HCT116 (cell line): ENCODE data around the gene HHATL. TPM values are rescaled to one million over a fixed set of nuclear protein-coding genes. Genes with fewer than 3 reads are reported as not detected.

Experiments used
- ATAC-seq: fragments of 200-7000 bp; cut with Tn5 transposase; 2 replicates; pipeline ENCODE4 v1.9.1; 2020; ENCODE audit warnings: mild to moderate bottlenecking, moderate library complexity
- BruUV-seq: library from RNA; stranded (reverse); fragments of 400-500 nt; replicated peaks from 2 replicates; lab custom pipeline; 2021; lab: Mats Ljungman, UMichigan
- CTCF ChIA-PET: fragments of 300-600 bp; sonication (Branson Sonifier 250); formaldehyde crosslinking; loops from one replicate; lab custom pipeline; 2021; ENCODE audit warnings: antibody characterized with exemption; lab: Charles Lee
- POLR2A ChIA-PET: fragments of 300-600, 350-600 bp; sonication (Branson Sonifier 250); formaldehyde crosslinking; loops from one replicate; lab custom pipeline; 2021; ENCODE audit warnings: antibody characterized with exemption; lab: Charles Lee
- RAD21 ChIA-PET, 2 experiments: fragments of 300-600 bp; sonication (Branson Sonifier 250); formaldehyde crosslinking; loops; one replicate each; lab custom pipeline; 2023; ENCODE audit warnings: low total read pairs in 2 of 2; ENCODE audit not compliant: uncharacterized antibody in 2 of 2, unreplicated experiment in 2 of 2, low non-redundant PET in 1 of 2; lab: Charles Lee
- DNase-seq: peaks from one replicate; pipeline ENCODE4 v3.0.0-alpha.2; 2010; ENCODE audit warnings: low read depth, low spot score
- H2AFZ ChIP-seq: fragments of 200-600 bp; shearing (Covaris generic), sonication (generic); 2 replicates; pipeline ENCODE4 v1.6.1; 2017; ENCODE audit warnings: low read depth, mixed run types, mixed read lengths, antibody characterized with exemption, low read length; ENCODE audit not compliant: poor library complexity, severe bottlenecking
- H3K27ac ChIP-seq: 2 replicates; pipeline ENCODE4 v1.5.1; 2012; ENCODE audit warnings: low read depth, low read length
- H3K27me3 ChIP-seq: fragments of 200-600 bp; sonication (generic); 2 replicates; pipeline ENCODE4 v1.6.1; 2016; ENCODE audit warnings: mixed run types, low read length, mixed read lengths; ENCODE audit not compliant: insufficient read depth
- H3K36me3 ChIP-seq, 2 experiments: fragments of 200-500 bp in 1 of 2; fragments of 200-600 bp in 1 of 2; sonication (Bioruptor generic) in 1 of 2; sonication (generic) in 1 of 2; 2 replicates each; pipeline versions ENCODE4 v1.5.1 to v1.6.1; 2014 to 2016; ENCODE audit warnings: low read length in 2 of 2, inconsistent platforms in 1 of 2, mixed read lengths in 1 of 2, mixed run types in 1 of 2; ENCODE audit not compliant: insufficient read depth in 2 of 2, control insufficient read depth in 1 of 2
- H3K4me1 ChIP-seq, 2 experiments: fragments of 200-600 bp in 1 of 2; sonication (generic) in 1 of 2; 2 replicates each; pipeline versions ENCODE4 v1.5.1 to v1.6.1; 2012 to 2017; ENCODE audit warnings: low read length in 2 of 2, inconsistent platforms in 1 of 2, mild to moderate bottlenecking in 1 of 2, mixed read lengths in 1 of 2, mixed run types in 1 of 2, moderate library complexity in 1 of 2; ENCODE audit not compliant: insufficient read depth in 2 of 2, control insufficient read depth in 1 of 2
- H3K4me2 ChIP-seq: fragments of 200-600 bp; sonication (generic); 2 replicates; pipeline ENCODE4 v1.6.1; 2017; ENCODE audit warnings: mixed run types, low read length, mixed read lengths
- H3K4me3 ChIP-seq, 2 experiments: fragments of 200-600 bp in 1 of 2; sonication (generic) in 1 of 2; replicated peaks in 1 of 2; 2 replicates each; pipeline ENCODE4 v1.5.1; 2011 to 2016; ENCODE audit warnings: low read length in 2 of 2, control low read depth in 1 of 2, low read depth in 1 of 2, mild to moderate bottlenecking in 1 of 2, mixed read lengths in 1 of 2, mixed run types in 1 of 2
- H3K79me2 ChIP-seq: fragments of 200-600 bp; sonication (generic); 2 replicates; pipeline ENCODE4 v1.6.1; 2017; ENCODE audit warnings: mild to moderate bottlenecking, mixed run types, low read length, moderate library complexity, mixed read lengths; ENCODE audit not compliant: insufficient read depth
- H3K9ac ChIP-seq: fragments of 200-600 bp; sonication (generic); 2 replicates; pipeline ENCODE4 v1.6.1; 2016; ENCODE audit warnings: low read length, mixed read lengths
- H3K9me2 ChIP-seq: fragments of 200-600 bp; sonication (generic), shearing (Covaris generic); 2 replicates; pipeline ENCODE4 v1.6.1; 2017; ENCODE audit warnings: mixed run types, mild to moderate bottlenecking, moderate library complexity; ENCODE audit not compliant: insufficient read depth
- H3K9me3 ChIP-seq, 2 experiments: fragments of 200-500 bp in 1 of 2; fragments of 200-600 bp in 1 of 2; sonication (Bioruptor generic) in 1 of 2; sonication (generic) in 1 of 2; 2 replicates each; pipeline ENCODE4 v1.6.1; 2014 to 2017; ENCODE audit warnings: low read length in 2 of 2, mixed read lengths in 2 of 2, inconsistent platforms in 1 of 2, low read depth in 1 of 2, mild to moderate bottlenecking in 1 of 2, mixed run types in 1 of 2, moderate library complexity in 1 of 2; ENCODE audit not compliant: control insufficient read depth in 1 of 2, insufficient read depth in 1 of 2
- H4K20me1 ChIP-seq: fragments of 200-600 bp; sonication (generic), shearing (Covaris generic); 2 replicates; pipeline ENCODE4 v1.6.1; 2017; ENCODE audit warnings: mixed run types, mild to moderate bottlenecking, moderate library complexity; ENCODE audit not compliant: insufficient read depth
- ATF3 ChIP-seq: IDR thresholded peaks from 2 replicates; pipeline ENCODE4 v1.6.1; 2012
- EGR1 ChIP-seq: IDR thresholded peaks from 2 replicates; pipeline ENCODE4 v1.6.1; 2012; ENCODE audit warnings: low read depth
- ELF1 ChIP-seq: IDR thresholded peaks from 2 replicates; pipeline ENCODE4 v1.6.1; 2012; ENCODE audit warnings: low read depth, borderline replicate concordance
- EZH2 ChIP-seq: fragments of 200-600 bp; sonication (generic); IDR thresholded peaks from 2 replicates; pipeline ENCODE4 v1.6.1; 2017; ENCODE audit warnings: antibody characterized with exemption, mixed run types
- JUND ChIP-seq: IDR thresholded peaks from 2 replicates; pipeline ENCODE4 v1.6.1; 2012
- POLR2AphosphoS5 ChIP-seq: IDR thresholded peaks from 2 replicates; pipeline ENCODE4 v1.6.1; 2011; ENCODE audit warnings: mild to moderate bottlenecking, low read depth, low read length, moderate library complexity
- RAD21 ChIP-seq: IDR thresholded peaks from 2 replicates; pipeline ENCODE4 v1.6.1; 2012; ENCODE audit warnings: low read depth, mild to moderate bottlenecking
- SIN3A ChIP-seq: IDR thresholded peaks from 2 replicates; pipeline ENCODE4 v1.6.1; 2012; ENCODE audit warnings: low read depth
- SRF ChIP-seq: IDR thresholded peaks from 2 replicates; pipeline ENCODE4 v1.6.1; 2012; ENCODE audit warnings: low read depth
- YY1 ChIP-seq: IDR thresholded peaks from 2 replicates; pipeline ENCODE4 v1.6.1; 2011; ENCODE audit warnings: low read length, low read depth, moderate library complexity, mild to moderate bottlenecking; ENCODE audit not compliant: insufficient replicate concordance; ENCODE audit errors: extremely low read depth
- ZBTB33 ChIP-seq: IDR thresholded peaks from 2 replicates; pipeline ENCODE4 v1.6.1; 2011; ENCODE audit warnings: mild to moderate bottlenecking, low read length, moderate library complexity; ENCODE audit not compliant: insufficient replicate concordance; ENCODE audit errors: extremely low read depth
- ZNF274 ChIP-seq: fragments of 200-500 bp; sonication (Bioruptor generic); IDR thresholded peaks from 2 replicates; pipeline ENCODE4 v1.6.1; 2014; ENCODE audit warnings: mild to moderate bottlenecking, low read depth, low read length, inconsistent platforms
- intact Hi-C: fragments of 100-400 bp; cut with micrococcal nuclease; formaldehyde crosslinking; loops from 2 replicates; pipeline ENCODE4 v1.10.0; 2022
- total RNA-seq: library from RNA; stranded (reverse); gene quantifications from one replicate; pipeline ENCODE4 v1.2.1, GENCODE V29; 2021; ENCODE audit not compliant: unreplicated experiment

HHATL gene
- total RNA-seq, 1 experiment from 2014 or later: 0.52 TPM

GRCh38 chr3:42728056-42728455 lies 25.5 kb upstream of the HHATL start:
- no TSS peak for BruUV-seq
- Histone ChIP-seq H3K9me2 (no peaks in the 10 kb centered on the region), H3K36me3 (no peaks in the 10 kb centered on the region), H3K4me1 (no peaks in the 10 kb centered on the region), H3K9ac (no peak overlapping the region), H3K9me3 (no peaks in the 10 kb centered on the region; a peak in 1 of 4 replicates)
- ATAC-seq: no peak
- RAD21 ChIA-PET: no interaction called here
- TF ChIP-seq EZH2 (no peak), ZNF274 (no peak), YY1 (no peak), SIN3A (no peak), POLR2AphosphoS5 (no peak), ZBTB33 (no peak), ELF1 (no peak), RAD21 (no peak)
- TF ChIP-seq, all 23 proteins: peak for 0
- intact Hi-C loops: no loop called here
- no peak for DNase-seq
- CTCF ChIA-PET: no interaction called here
- H2AFZ ChIP-seq: no peak overlapping the region
- H4K20me1 ChIP-seq: no peaks in the 10 kb centered on the region
- no peaks in the 10 kb centered on the region for H3K27me3 ChIP-seq
- no peaks in the 10 kb centered on the region for H3K79me2 ChIP-seq
- H3K4me2 ChIP-seq: no peak overlapping the region
- H3K27ac ChIP-seq: no peak overlapping the region
- POLR2A ChIA-PET: no interaction called here
- H3K4me3 ChIP-seq: no peak overlapping the region

- H3K9ac ChIP-seq: no peak overlapping the region
- H3K9me2 ChIP-seq: no peaks in the 10 kb centered on the region
- no TSS peak for BruUV-seq
- H3K79me2 ChIP-seq: no peaks in the 10 kb centered on the region
- no peaks in the 10 kb centered on the region for H3K36me3 ChIP-seq
- no peak overlapping the region for H2AFZ ChIP-seq
- CTCF ChIA-PET: no interaction called here
- POLR2A ChIA-PET: no interaction called here
- DNase-seq: no peak
- no peaks in the 10 kb centered on the region; a peak in 1 of 4 replicates for H3K9me3 ChIP-seq
- no peak for ATAC-seq
- no peak overlapping the region for H3K4me2 ChIP-seq
- intact Hi-C loops: no loop called here
- no peaks in the 10 kb centered on the region for H4K20me1 ChIP-seq
- RAD21 ChIA-PET: no interaction called here
- H3K27me3 ChIP-seq: no peaks in the 10 kb centered on the region
- TF ChIP-seq ATF3 (no peak), JUND (no peak), SRF (no peak), EGR1 (no peak), ZNF274 (no peak)
- H3K4me3 ChIP-seq: no peak overlapping the region
- no peak overlapping the region for H3K27ac ChIP-seq
- no peaks in the 10 kb centered on the region for H3K4me1 ChIP-seq
Measured at GRCh38 chr3:42725454-42725853, 22.9 kb upstream of the HHATL start.
